H1 (cell line): Measurements from ENCODE around the gene ACSL6. TPM values are rescaled to one million over a fixed set of nuclear protein-coding genes. Genes with fewer than 3 reads are reported as not detected.

ENCODE experiments used
- CTCF ChIA-PET: fragments of 300-600 bp; sonication (Branson Sonifier 250); formaldehyde crosslinking; loops from one replicate; lab custom pipeline; 2021; ENCODE audit not compliant: partially characterized antibody; lab: Charles Lee
- POLR2A ChIA-PET: fragments of 300-600 bp; sonication (Branson Sonifier 250); formaldehyde crosslinking; loops from one replicate; lab custom pipeline; 2021; ENCODE audit warnings: inconsistent platforms; ENCODE audit not compliant: partially characterized antibody; lab: Charles Lee
- DNase-seq, 2 experiments: peaks; one replicate each; pipeline versions ENCODE4 v3.0.0 to v3.0.0-alpha.2; 2010 to 2022; ENCODE audit warnings: low spot score in 2 of 2, low read depth in 1 of 2, mixed read lengths in 1 of 2
- FAIRE-seq: peaks from 2 replicates; lab custom pipeline; 2011; peaks lifted over from hg19 to GRCh38; lab: Jason Lieb, UNC
- H2AFZ ChIP-seq: 2 replicates; pipeline ENCODE4 v1.8.1; 2012; ENCODE audit warnings: low read length, inconsistent platforms
- H2AK5ac ChIP-seq: 2 replicates; pipeline ENCODE4 v1.6.1; 2013; ENCODE audit warnings: low read depth, low read length
- H2BK120ac ChIP-seq: replicated peaks from 2 replicates; pipeline ENCODE3; 2013; ENCODE audit warnings: low read depth, low read length, inconsistent platforms
- H2BK12ac ChIP-seq: 2 replicates; pipeline ENCODE4 v1.6.1; 2013; ENCODE audit warnings: low read depth, low read length
- H2BK15ac ChIP-seq: 2 replicates; pipeline ENCODE4 v1.6.1; 2013; ENCODE audit warnings: low read length
- H2BK20ac ChIP-seq: 2 replicates; pipeline ENCODE4 v1.6.1; 2013; ENCODE audit warnings: low read length
- H2BK5ac ChIP-seq: 2 replicates; pipeline ENCODE4 v1.6.1; 2013; ENCODE audit warnings: low read depth, low read length
- H3K14ac ChIP-seq: 2 replicates; pipeline ENCODE4 v1.6.1; 2013; ENCODE audit warnings: inconsistent platforms; ENCODE audit not compliant: insufficient read length
- H3K18ac ChIP-seq: 2 replicates; pipeline ENCODE4 v1.6.1; 2013; ENCODE audit warnings: low read length; ENCODE audit errors: extremely low read depth
- H3K23ac ChIP-seq: 2 replicates; pipeline ENCODE4 v1.6.1; 2013; ENCODE audit warnings: inconsistent platforms; ENCODE audit not compliant: insufficient read length
- H3K23me2 ChIP-seq: 2 replicates; pipeline ENCODE4 v1.6.1; 2013; ENCODE audit warnings: low read depth, low read length
- H3K27ac ChIP-seq: 2 replicates; pipeline ENCODE4 v1.6.1; 2011; ENCODE audit warnings: low read depth, low read length, inconsistent platforms
- H3K27me3 ChIP-seq, 4 experiments: replicated peaks in 1 of 4; 1 replicate in 1 of 4; 2 replicates in 3 of 4; pipeline versions ENCODE4 v1.6.1 to v1.8.1; 2011 to 2013; ENCODE audit warnings: low read length in 3 of 4, mild to moderate bottlenecking in 3 of 4, inconsistent platforms in 2 of 4, mixed read lengths in 2 of 4, moderate library complexity in 1 of 4; ENCODE audit not compliant: control insufficient read depth in 3 of 4, insufficient read depth in 3 of 4; ENCODE audit errors: extremely low read depth in 1 of 4
- H3K36me3 ChIP-seq, 4 experiments: 2 replicates each; pipeline versions ENCODE4 v1.6.1 to v1.8.1; 2011 to 2013; ENCODE audit warnings: mild to moderate bottlenecking in 4 of 4, low read length in 3 of 4, moderate library complexity in 2 of 4, control low read depth in 1 of 4, inconsistent platforms in 1 of 4; ENCODE audit not compliant: insufficient read depth in 4 of 4, control insufficient read depth in 2 of 4
- H3K4ac ChIP-seq: replicated peaks from 2 replicates; pipeline ENCODE3; 2013; ENCODE audit warnings: low read length, low read depth, mixed read lengths, inconsistent platforms; ENCODE audit not compliant: insufficient read length
- H3K4me1 ChIP-seq, 4 experiments: replicated peaks in 1 of 4; 1 replicate in 1 of 4; 2 replicates in 3 of 4; pipeline versions ENCODE4 v1.6.1 to v1.8.1; 2011 to 2013; ENCODE audit warnings: low read length in 3 of 4, inconsistent platforms in 2 of 4, mixed read lengths in 1 of 4; ENCODE audit not compliant: insufficient read depth in 4 of 4, control insufficient read depth in 3 of 4
- H3K4me2 ChIP-seq, 2 experiments: 2 replicates each; pipeline versions ENCODE4 v1.6.1 to v1.8.1; 2011 to 2013; ENCODE audit warnings: low read depth in 2 of 2, low read length in 2 of 2, control low read depth in 1 of 2, inconsistent platforms in 1 of 2, mild to moderate bottlenecking in 1 of 2; ENCODE audit not compliant: insufficient read depth in 1 of 2
- H3K4me3 ChIP-seq, 4 experiments: fragments of 200-600, 300-600 bp in 1 of 4; sonication (generic), shearing (Covaris generic), sonication (Bioruptor Twin) in 1 of 4; 2 replicates each; pipeline versions ENCODE4 v1.5.1 to v1.8.1; 2011 to 2016; ENCODE audit warnings: low read length in 4 of 4, low read depth in 3 of 4, control low read depth in 2 of 4, inconsistent platforms in 2 of 4, mild to moderate bottlenecking in 2 of 4, mixed read lengths in 1 of 4, moderate library complexity in 1 of 4; ENCODE audit not compliant: insufficient read depth in 2 of 4; ENCODE audit errors: extremely low read depth in 1 of 4
- H3K56ac ChIP-seq: replicated peaks from 2 replicates; pipeline ENCODE3; 2013; ENCODE audit warnings: low read depth, mild to moderate bottlenecking, mixed read lengths, low read length, inconsistent platforms; ENCODE audit not compliant: insufficient read length
- H3K79me1 ChIP-seq: 2 replicates; pipeline ENCODE4 v1.6.1; 2013; ENCODE audit warnings: low read depth, low read length, control low read depth
- H3K79me2 ChIP-seq, 2 experiments: 2 replicates each; pipeline versions ENCODE4 v1.6.1 to v1.8.1; 2012 to 2013; ENCODE audit warnings: low read length in 2 of 2, mild to moderate bottlenecking in 2 of 2, inconsistent platforms in 1 of 2; ENCODE audit not compliant: insufficient read depth in 2 of 2, control insufficient read depth in 1 of 2
- H3K9ac ChIP-seq, 4 experiments: replicated peaks in 1 of 4; 1 replicate in 1 of 4; 2 replicates in 3 of 4; pipeline versions ENCODE4 v1.6.1 to v1.8.1; 2011 to 2013; ENCODE audit warnings: low read depth in 3 of 4, low read length in 3 of 4, control low read depth in 2 of 4, mild to moderate bottlenecking in 2 of 4, moderate library complexity in 2 of 4, inconsistent platforms in 1 of 4; ENCODE audit errors: extremely low read depth in 1 of 4
- H3K9me3 ChIP-seq, 2 experiments: 2 replicates each; pipeline versions ENCODE4 v1.6.1 to v1.8.1; 2012 to 2013; ENCODE audit warnings: mild to moderate bottlenecking in 2 of 2, moderate library complexity in 2 of 2, control low read depth in 1 of 2, inconsistent platforms in 1 of 2, low read depth in 1 of 2, low read length in 1 of 2, mixed read lengths in 1 of 2; ENCODE audit not compliant: insufficient read depth in 2 of 2
- H4K20me1 ChIP-seq, 2 experiments: replicated peaks in 1 of 2; 2 replicates each; pipeline versions ENCODE3 to v1.8.1; 2011 to 2013; ENCODE audit warnings: inconsistent platforms in 2 of 2, low read length in 2 of 2, mild to moderate bottlenecking in 1 of 2; ENCODE audit not compliant: insufficient read depth in 2 of 2, control insufficient read depth in 1 of 2
- H4K5ac ChIP-seq: 2 replicates; pipeline ENCODE4 v1.6.1; 2013; ENCODE audit warnings: low read length, low read depth, mixed read lengths, inconsistent platforms; ENCODE audit not compliant: insufficient read length
- H4K8ac ChIP-seq: 2 replicates; pipeline ENCODE4 v1.8.0; 2013; ENCODE audit warnings: mild to moderate bottlenecking, moderate library complexity, low read length, inconsistent platforms; ENCODE audit not compliant: insufficient read depth; ENCODE audit errors: extremely low read depth
- H4K91ac ChIP-seq: replicated peaks from 2 replicates; pipeline ENCODE3; 2013; ENCODE audit warnings: low read length, mixed read lengths, inconsistent platforms; ENCODE audit not compliant: insufficient read length
- ASH2L ChIP-seq: fragments of 200-600, 300-600 bp; sonication (generic); IDR thresholded peaks from one replicate; pipeline ENCODE4 v1.7.1; 2017; ENCODE audit warnings: low read length
- E2F6 ChIP-seq: IDR thresholded peaks from 2 replicates; pipeline ENCODE4 v1.6.1; 2012; ENCODE audit warnings: inconsistent platforms
- WGBS, 2 experiments: shearing (Covaris generic) in 1 of 2; methylation state at CpG; one replicate each; pipeline versions ENCODE4 v1.1.6 to v1.1.7; 2013 to 2015; ENCODE audit warnings: low lambda C conversion rate in 2 of 2, mixed read lengths in 2 of 2, inconsistent platforms in 1 of 2, low coverage in 1 of 2, missing lambda C conversion rate in 1 of 2; ENCODE audit not compliant: insufficient replicate concordance in 2 of 2, insufficient coverage in 1 of 2, insufficient read length in 1 of 2; ENCODE audit errors: extremely low coverage in 1 of 2, missing lambda C conversion rate in 1 of 2; 5-methylcytosine and 5-hydroxymethylcytosine counted together
- polyA plus RNA-seq, 7 experiments: library from polyadenylated mRNA; depleted of rRNA in 3 of 7; stranded (reverse) in 5 of 7; unstranded in 2 of 7; fragments of >200 nt in 5 of 7; fragments of 200-250 nt in 2 of 7; gene quantifications; 1 replicate in 5 of 7; 2 replicates in 1 of 7; 4 replicates in 1 of 7; pipeline versions ENCODE4 v1.2.1 to v1.2.3, GENCODE V29; 2011 to 2013; ENCODE audit warnings: missing spikeins in 2 of 7, mixed read lengths in 2 of 7
- total RNA-seq: library from RNA; stranded (reverse); fragmentation: NEBNext Ultra II Directional; extraction: Animal tissue kit (Norgen Biotek cat#: 25700); gene quantifications from 2 replicates; pipeline ENCODE4 v1.2.1, GENCODE V29; 2021

The ACSL6 gene
- total and polyA plus RNA-seq, 2 of the 8 experiments (the other 6 are each of a cell fraction or from before 2014, with no cell fraction given) = 2.3 to 2.4 TPM

DNA sequence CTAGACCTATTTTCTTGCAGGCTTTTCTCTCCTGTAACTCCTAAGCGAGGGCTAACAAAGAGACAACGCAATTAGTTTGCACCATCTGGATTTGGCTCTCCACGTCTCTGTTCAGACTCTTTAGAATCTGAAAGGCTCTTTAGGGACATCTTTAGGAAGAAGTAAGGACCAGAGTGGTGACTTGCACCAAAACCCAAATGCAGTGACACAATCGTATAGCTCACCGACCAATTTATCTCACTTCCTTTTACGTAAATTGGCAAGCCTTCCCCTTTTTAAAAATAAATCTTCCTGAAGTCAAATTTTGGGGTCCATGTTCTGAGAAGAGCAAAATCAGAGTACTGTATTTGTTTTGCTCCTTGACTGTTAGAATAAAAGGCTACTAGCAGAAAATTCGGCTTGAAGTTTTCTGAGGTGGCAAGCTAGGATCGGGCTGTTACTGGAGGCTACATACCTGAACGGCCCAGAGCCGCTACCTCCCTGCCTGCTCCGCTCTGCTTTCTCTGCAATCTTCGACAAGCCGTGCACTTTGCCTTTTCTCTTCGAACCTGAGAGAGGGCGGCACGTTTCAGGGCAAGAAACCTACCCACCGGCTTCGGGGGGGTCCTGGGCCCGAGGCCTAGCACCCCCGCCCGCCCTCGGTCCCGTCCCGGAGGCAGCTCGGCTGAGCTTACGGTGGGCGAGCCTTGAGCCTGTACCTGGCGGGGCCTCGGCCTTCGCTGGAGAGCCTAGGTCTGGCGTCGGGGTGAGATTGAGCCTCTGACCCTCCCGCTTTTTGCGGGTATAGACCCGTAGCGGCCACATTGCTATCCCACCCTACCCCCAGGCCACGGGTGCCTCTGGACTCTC, 66.5 kb downstream of the ACSL6 start:
- 89% methylated on average over 30 of the region's 37 CpGs; no CpG with 5 or more reads in 1 of the 2 experiments for WGBS, 2 experiments
- no peak overlapping the region for H3K23ac ChIP-seq
- no peak overlapping the region for H2BK12ac ChIP-seq
- no peaks in the 10 kb centered on the region for H4K20me1 ChIP-seq
- H3K79me2 ChIP-seq = no peaks in the 10 kb centered on the region
- DNase-seq = no peak
- H4K91ac ChIP-seq = no peak overlapping the region
- H3K18ac ChIP-seq = 0 out of 2 replicates have a peak overlapping the region, but pooled peaks have one; percentile 15
- H3K4me2 ChIP-seq = no peak overlapping the region
- H3K9ac ChIP-seq = no peak overlapping the region
- H3K27ac ChIP-seq = no peak overlapping the region
- H3K14ac ChIP-seq = no peak overlapping the region
- H3K4me3 ChIP-seq = no peak overlapping the region
- H2AK5ac ChIP-seq = no peak overlapping the region
- ChIA-PET CTCF (interaction anchor here (0.9 kb wide), 1 partner anchor 117 kb away, joined by 3 read pairs; no protein-coding TSS in a partner anchor), POLR2A (interaction anchor here (1.3 kb wide), 1 partner anchor 13 kb away, joined by 4 read pairs; no protein-coding TSS in a partner anchor)
- H3K9me3 ChIP-seq = no peaks in the 10 kb centered on the region
- no peak overlapping the region for H2BK5ac ChIP-seq
- no peak overlapping the region for H2BK20ac ChIP-seq
- no peak overlapping the region for H2BK15ac ChIP-seq
- no peaks in the 10 kb centered on the region; a peak in 1 of 7 replicates for H3K4me1 ChIP-seq
- no peak overlapping the region for H2BK120ac ChIP-seq
- FAIRE-seq = no peak
- H4K8ac ChIP-seq = no peak overlapping the region
- no peaks in the 10 kb centered on the region for H3K36me3 ChIP-seq
- H3K56ac ChIP-seq = no peak overlapping the region
- TF ChIP-seq ASH2L = no peak
- 0 out of 2 replicates have a peak, but pooled peaks have one; percentile 35 for TF ChIP-seq E2F6
- no peaks in the 10 kb centered on the region for H3K27me3 ChIP-seq
- no peak overlapping the region for H4K5ac ChIP-seq
- H3K23me2 ChIP-seq = no peaks in the 10 kb centered on the region
- H2AFZ ChIP-seq = 0 out of 2 replicates have a peak overlapping the region, but pooled peaks have one; percentile 38
- no peak overlapping the region for H3K4ac ChIP-seq
- no peaks in the 10 kb centered on the region for H3K79me1 ChIP-seq
